Brain microvascular endothelial cell (primary cell): ENCODE measurements around the gene TTLL13.
A peak's percentile ranks its signal among the peaks of the same experiment; 100 is the strongest.

Experiments used
- DNase-seq: peaks from one replicate; pipeline ENCODE4 v3.0.0-alpha.2; 2020
- H3K27ac ChIP-seq: fragments of 250-450 bp; sonication (Bioruptor Pico); 2 replicates; pipeline ENCODE4 v1.5.1; 2020; ENCODE audit warnings: mild to moderate bottlenecking, moderate library complexity
- H3K27me3 ChIP-seq: fragments of 250-450 bp; sonication (Bioruptor Pico); replicated peaks from 2 replicates; pipeline ENCODE4 v1.5.1; 2020; ENCODE audit warnings: mild to moderate bottlenecking
- H3K36me3 ChIP-seq: fragments of 250-450 bp; sonication (Bioruptor Pico); replicated peaks from 2 replicates; pipeline ENCODE4 v1.5.1; 2020; ENCODE audit warnings: mild to moderate bottlenecking
- H3K4me3 ChIP-seq: 2 replicates; pipeline ENCODE4 v1.5.1; 2011; ENCODE audit warnings: low read depth, mild to moderate bottlenecking, control low read depth, low read length, moderate library complexity
- CTCF ChIP-seq: IDR thresholded peaks from 2 replicates; pipeline ENCODE4 v1.5.1; 2011; ENCODE audit warnings: low read depth, mild to moderate bottlenecking, moderate library complexity, low read length, control low read depth, inconsistent platforms; ENCODE audit errors: missing control alignments
- in situ Hi-C: cut with HindIII; loops from 2 replicates; pipeline ENCODE4 v1.10.0; 2017; ENCODE audit warnings: low sequenced_read_pairs, low pct_ligation_motif_present

The TTLL13 gene

GRCh38 chr15:90213122-90213817, 36.1 kb upstream of the TTLL13 start:
- Histone ChIP-seq H3K36me3 (no peaks in the 10 kb centered on the region), H3K27me3 (no peaks in the 10 kb centered on the region), H3K27ac (no peak overlapping the region), H3K4me3 (no peak overlapping the region)
- in situ Hi-C loops, result no loop called here
- no peak for TF ChIP-seq CTCF
- no peak for DNase-seq

GRCh38 chr15:90213818-90214204, 35.5 kb upstream of the TTLL13 start:
- H3K4me3 ChIP-seq, result no peak overlapping the region
- no peak for DNase-seq
- in situ Hi-C loops, result no loop called here
- TF ChIP-seq CTCF, result no peak
- H3K27ac ChIP-seq, result no peak overlapping the region
- H3K36me3 ChIP-seq, result no peaks in the 10 kb centered on the region
- no peaks in the 10 kb centered on the region for H3K27me3 ChIP-seq

- Histone ChIP-seq H3K4me3 (no peak overlapping the region), H3K36me3 (no peaks in the 10 kb centered on the region), H3K27ac (no peak overlapping the region), H3K27me3 (no peaks in the 10 kb centered on the region)
- peak; percentile 62 for TF ChIP-seq CTCF
- DNase-seq, result no peak
- in situ Hi-C loops, result no loop called here
These were observed 34.7 kb upstream of the TTLL13 start for GRCh38 chr15:90214553-90215196.

- TF ChIP-seq CTCF, result no peak
- no peak overlapping the region for H3K27ac ChIP-seq
- DNase-seq, result no peak
- in situ Hi-C loops, result no loop called here
- H3K36me3 ChIP-seq, result no peaks in the 10 kb centered on the region
- no peaks in the 10 kb centered on the region for H3K27me3 ChIP-seq
- H3K4me3 ChIP-seq, result no peak overlapping the region
These were observed 31.5 kb upstream of the TTLL13 start for GRCh38 chr15:90217671-90218394.

- Histone ChIP-seq H3K4me3 (no peak overlapping the region), H3K27me3 (no peaks in the 10 kb centered on the region), H3K27ac (no peak overlapping the region), H3K36me3 (no peaks in the 10 kb centered on the region)
- in situ Hi-C loops, result no loop called here
- peak; percentile 84 for TF ChIP-seq CTCF
- no peak for DNase-seq
These were observed 29.8 kb upstream of the TTLL13 start for GRCh38 chr15:90219421-90220141.
